Measurements from ENCODE around the gene RPLP1. TPM values are rescaled to one million over a fixed set of nuclear protein-coding genes. Genes with fewer than 3 reads are reported as not detected.

Gene RPLP1
- total RNA-seq, 3 donors from 2014 or later (not counting 1 experiment from before 2014, with no cell fraction given), result 895 to 1,167 (median 974) TPM

DNA sequence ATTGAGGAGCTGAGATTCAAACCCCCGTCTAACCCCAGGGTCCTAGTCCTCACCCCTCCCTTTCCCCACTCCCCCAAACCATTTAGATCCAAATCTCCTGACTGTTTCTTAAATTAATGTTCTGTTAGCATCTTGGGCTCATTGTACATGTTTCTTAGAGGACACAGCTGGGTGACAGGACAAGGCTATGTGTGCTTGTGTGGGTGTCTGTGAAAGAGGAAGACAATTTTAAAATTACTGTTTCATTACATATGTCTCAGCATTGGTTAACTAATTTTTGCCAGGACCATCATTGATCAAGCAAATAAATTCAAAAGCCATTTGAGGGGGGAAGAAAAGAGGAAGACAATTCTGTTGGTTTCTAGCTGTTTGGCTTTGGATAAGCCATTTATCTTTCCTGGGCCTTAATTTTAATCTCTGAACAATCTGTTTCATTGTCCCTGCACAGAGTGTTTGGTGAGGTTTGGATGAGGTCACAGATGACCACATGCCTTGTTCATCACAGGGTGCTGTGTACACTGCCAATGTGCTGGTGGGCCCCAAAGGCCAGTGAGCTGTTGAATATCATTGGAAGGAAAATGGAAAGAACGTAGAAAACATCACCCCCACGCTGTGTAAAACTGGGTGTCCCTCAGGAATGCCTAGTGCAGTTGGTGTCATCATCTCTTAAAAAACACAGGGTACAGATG lies 51.9 kb downstream of the RPLP1 start:
- H3K4me1 ChIP-seq (ENCODE audit: control insufficient read depth, insufficient read depth, low read length), result peaks cover 28% of the 10 kb centered on the region
- no peak for DNase-seq
- ATAC-seq, result no peak
- H3K27me3 Mint-ChIP-seq (ENCODE audit: low read depth in 2 of 2), result no peaks in the 10 kb centered on the region
- intact Hi-C loops (cut with micrococcal nuclease), result no loop called here
- H3K9me3 Mint-ChIP-seq, result no peaks in the 10 kb centered on the region
- no peaks in the 10 kb centered on the region for H3K36me3 ChIP-seq (ENCODE audit: control insufficient read depth, insufficient read depth, low read length)
- no peak overlapping the region for H3K4me3 ChIP-seq (ENCODE audit: low read length)
- no peaks in the 10 kb centered on the region for H3K36me3 Mint-ChIP-seq
- no peak overlapping the region for H3K4me3 Mint-ChIP-seq
- TF ChIP-seq CTCF (IDR thresholded peaks at IDR 0.05), result no peak
- H3K27ac ChIP-seq (ENCODE audit: low read length), result no peak overlapping the region
- WGBS (ENCODE audit: insufficient coverage), result 89% methylated on average over 3 of the region's 3 CpGs
- H3K27me3 ChIP-seq (ENCODE audit: control insufficient read depth, insufficient read depth, low read length), result no peaks in the 10 kb centered on the region
- no peaks in the 10 kb centered on the region for H3K9me3 ChIP-seq (ENCODE audit: control insufficient read depth, insufficient read depth, low read length)
- H3K27ac Mint-ChIP-seq, result peak overlapping the region in 1 of 2 donors; percentile 15
- H3K4me1 Mint-ChIP-seq, result peaks cover 45 to 52% of the 10 kb centered on the region in 2 donors

Other genes with a start within 250 kb of the RPLP1 start
- gene PAQR5, start 153.9 kb upstream of the RPLP1 start, total RNA-seq, result 1 to 10 TPM in 1 of 3 donors, under 1 TPM in 2; 0.40 to 1.1 (median 0.59) TPM
- 1 to 10 TPM; 1.2 to 2.1 (median 1.9) TPM for gene KIF23, start 38.5 kb upstream of the RPLP1 start, total RNA-seq

All from natural killer cell (primary cell).